A204.1 (cell line): Measurements from ENCODE around the gene CAMKK2.
"Not testable (repeated sequence)": the region's sequence is repeated elsewhere in the genome, so short reads cannot be mapped to it uniquely, and the experiment has no call there.

ENCODE experiments used
- FAIRE-seq: peaks from 2 replicates; lab custom pipeline; 2012; peaks lifted over from hg19 to GRCh38; lab: Jason Lieb, UNC

Gene CAMKK2

DNA sequence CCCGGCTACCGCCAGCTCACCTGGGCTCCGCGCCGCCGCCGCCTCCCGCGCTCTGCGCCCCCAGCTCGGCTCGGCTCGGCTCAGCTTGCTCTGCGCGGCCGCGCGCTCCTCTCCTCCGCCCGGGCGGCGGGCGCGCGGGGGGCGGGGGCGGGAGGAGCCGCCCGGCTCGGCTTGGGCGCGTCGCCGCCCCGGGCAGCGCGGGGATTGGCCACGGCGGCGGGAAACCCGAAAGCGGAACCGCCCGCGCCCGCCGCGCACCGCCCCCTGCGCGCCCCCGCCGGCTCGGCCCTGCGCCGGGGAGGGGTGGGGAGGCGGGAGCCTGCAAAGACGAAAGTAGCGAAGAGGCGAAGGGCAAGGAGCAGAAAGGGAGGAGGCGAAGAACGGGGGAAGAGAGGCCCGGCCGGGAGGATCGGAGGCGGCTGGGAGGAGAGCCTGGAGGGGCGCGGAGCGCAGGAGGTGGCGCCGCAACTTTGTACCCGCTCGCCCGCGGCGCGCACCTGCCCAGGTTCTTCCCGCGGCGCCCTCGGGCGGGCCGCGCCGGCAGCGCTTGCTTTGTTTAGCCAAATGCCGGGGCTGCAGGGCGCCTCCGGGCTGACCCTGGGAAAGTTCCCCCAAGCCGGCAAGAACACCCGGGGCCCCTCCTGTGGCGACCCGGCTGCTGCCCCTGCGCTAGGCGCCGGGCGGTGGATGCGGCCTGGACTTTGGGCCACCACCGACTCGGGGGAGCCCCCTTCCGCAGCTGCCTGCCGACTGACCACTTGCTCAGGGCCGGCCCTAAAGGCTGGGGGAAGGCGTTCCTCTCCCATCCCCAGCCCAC lies at the start of gene CAMKK2:
CAMKK2 (minus strand) TSS at position 92 of the 817 bp plus-strand sequence. CDS start 22,183 bp downstream, outside the sequence.
- FAIRE-seq, result no peak

DNA sequence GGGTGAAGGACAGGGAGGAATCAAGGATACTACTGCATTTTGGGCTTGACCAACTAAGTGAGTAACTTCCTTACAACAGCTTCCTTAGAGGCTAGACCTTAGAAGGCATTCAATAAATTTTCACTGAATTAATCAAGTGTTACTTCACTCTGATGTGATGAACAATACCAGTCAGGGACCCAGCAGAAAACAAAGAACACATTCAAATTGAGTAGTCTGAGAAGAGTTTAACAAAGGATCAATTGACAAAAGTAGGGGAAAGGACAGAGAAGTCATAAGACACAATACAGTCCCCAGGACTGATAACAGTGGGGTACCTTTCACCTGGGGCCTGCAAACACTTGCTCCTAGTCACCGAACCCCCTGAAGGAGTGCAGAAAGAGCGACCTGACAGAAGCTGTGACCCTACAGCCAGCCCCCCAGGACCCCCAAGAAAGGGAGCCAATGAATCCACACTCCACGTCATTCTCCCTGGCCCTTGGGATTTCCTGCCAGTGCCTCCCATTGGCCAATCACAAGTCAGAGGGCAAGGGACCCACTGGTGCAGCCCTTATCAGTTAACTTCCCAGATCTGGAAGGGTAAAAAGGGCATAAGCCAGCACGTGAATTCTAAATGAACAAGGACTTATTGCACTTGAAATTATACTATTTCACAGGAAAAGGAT lies 48.8 kb upstream of the CAMKK2 start:
- FAIRE-seq, result no peak

DNA sequence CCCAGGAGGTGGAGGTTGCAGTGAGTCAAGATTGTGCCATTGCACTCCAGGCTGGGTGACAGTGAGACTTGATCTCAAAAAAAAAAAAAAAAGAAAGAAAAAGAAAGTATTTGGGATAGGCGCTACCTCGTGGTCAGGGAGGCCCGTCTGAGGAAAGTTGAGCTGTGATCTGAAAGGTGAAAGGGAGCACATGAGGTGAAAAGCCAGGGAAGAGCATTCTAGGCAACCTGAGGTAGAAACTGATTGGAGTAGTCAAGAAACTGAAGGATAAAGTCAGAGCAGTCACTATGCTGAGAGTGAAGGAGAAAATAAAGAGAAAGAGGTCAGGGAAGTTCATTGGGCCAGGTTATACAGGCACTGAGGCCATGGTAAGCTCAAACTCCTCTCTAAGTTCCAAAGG lies 48.0 kb upstream of the CAMKK2 start:
- FAIRE-seq, result no peak

DNA sequence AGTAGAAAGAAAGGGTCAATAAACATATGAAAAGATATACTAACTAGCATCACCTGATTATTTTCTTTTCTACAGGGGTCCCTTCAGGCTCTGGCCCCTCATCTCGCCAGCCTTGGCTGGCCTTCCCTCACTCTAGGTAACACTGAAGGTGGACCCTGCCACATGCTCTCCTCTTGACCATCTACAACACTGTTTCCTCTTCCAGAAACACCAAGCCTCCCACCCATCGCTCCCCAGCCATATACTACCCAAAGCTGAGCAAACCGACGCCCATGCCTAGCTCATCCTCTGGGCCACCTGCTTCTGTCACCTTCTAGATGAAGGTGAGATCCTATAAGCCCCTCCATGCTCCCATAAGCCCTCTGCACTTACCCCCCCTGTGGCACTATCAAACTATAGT lies 40.9 kb upstream of the CAMKK2 start:
- FAIRE-seq, result no peak

DNA sequence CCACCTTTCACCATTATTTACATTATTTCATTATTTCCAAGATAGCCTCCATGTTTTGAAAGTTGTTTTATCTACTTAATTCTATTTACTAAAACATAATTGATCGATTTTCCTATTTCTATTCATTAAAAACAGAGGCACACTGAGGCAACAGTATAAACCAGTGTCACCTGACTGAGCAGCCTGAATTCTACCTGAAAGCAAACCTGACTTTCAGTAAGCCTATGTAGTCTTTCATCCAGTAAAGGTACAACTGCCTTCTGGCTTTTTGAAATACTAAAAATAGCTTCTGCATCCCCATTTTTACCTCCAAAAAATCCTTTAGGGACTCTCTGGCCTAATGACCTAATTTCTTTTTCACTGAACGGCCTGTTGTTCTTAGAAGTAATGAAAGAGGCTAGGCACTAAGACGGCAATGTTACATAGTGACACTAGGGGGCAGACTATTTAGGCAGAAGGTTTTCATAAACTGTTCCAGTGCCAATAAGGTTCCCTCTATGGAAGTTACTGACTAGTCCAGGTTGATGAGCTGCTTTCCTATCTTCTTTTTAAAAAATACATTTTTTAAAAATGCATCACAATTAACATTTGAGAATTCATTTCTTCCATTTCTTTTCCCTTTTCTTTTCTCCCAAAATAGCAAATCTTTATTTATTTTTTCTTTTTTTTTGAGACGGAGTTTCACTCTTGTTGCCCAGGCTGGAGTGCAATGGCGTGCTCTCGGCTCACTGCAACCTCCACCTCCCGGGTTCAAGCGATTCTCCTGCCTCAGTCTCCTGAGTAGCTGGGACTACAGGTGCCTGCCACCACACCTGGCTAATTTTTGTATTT lies 38.2 kb upstream of the CAMKK2 start:
- peak; percentile 95 for FAIRE-seq

DNA sequence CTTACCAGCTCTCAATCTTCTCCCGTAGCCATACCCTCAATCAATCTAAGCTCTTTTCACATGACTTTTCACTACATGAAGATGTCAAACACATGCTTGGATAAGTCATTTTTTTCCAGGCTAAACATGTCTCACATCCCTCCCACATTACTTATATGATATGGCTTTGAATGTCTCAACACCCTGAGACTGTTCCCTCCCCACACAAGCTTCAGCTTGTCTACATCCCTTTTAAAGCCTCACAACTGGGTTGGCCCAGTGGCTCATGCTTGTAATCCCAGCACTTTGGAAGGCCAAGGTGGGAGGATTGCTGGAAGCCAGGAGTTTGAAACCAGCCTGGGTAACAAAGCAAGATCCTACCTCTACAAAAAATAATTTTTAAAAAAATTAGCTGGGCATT lies 37.2 kb upstream of the CAMKK2 start:
- no peak for FAIRE-seq

DNA sequence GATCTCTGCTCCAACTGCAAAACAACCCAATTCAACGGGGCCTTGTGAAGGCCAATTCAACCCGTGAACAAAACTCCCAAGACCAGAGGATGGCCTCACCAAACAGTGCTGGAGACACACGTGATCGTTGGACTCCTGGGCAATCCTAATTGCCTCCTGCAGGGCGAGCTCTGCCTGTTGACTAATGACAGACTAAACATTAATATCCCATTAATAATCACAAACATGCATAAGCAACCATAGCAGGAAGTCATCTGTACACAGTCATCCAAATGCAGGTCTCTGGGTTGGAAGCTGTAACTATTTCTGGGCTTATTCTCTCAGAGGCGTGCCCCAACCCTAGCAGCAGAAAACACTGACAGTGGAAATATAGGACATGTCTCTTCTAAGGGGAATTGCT lies 34.7 kb upstream of the CAMKK2 start:
- FAIRE-seq, result no peak

DNA sequence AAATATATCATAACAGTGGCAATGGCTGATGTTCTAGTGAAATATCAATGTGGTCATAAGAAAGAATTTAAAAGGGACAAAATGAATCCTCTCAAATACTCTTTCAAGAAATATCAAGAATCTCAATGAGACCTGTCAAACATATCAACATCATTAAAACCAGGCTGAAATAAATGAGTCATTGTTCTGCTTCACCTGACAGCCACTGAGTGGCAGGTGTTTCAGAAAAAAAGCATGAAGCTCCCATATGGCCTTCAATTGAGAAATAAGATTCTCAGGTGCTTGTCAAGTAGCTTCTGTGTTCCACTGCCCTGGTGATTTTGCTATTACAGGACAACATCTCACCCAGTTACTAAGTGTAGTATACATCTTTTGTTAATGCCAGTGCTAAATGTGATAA lies 34.2 kb upstream of the CAMKK2 start:
- no peak for FAIRE-seq

DNA sequence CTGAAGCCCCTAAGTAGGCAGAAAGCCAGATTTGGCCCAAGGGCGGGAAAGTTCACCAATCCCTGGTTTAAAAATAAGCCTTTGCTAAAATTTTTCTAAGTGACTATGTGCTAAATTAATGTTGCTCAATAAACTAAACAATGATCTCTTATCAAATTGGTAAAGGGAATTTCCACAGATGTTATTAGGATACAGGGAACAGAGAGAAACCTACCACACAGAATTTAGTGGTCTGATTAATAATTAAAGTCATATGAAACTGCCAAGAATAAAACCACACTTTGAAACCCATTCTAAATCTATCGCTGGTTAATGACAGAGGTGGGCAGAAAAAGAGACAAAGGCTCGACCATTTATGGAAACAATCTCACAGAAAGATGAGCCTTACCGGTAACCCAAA lies 33.7 kb upstream of the CAMKK2 start:
- no peak for FAIRE-seq

DNA sequence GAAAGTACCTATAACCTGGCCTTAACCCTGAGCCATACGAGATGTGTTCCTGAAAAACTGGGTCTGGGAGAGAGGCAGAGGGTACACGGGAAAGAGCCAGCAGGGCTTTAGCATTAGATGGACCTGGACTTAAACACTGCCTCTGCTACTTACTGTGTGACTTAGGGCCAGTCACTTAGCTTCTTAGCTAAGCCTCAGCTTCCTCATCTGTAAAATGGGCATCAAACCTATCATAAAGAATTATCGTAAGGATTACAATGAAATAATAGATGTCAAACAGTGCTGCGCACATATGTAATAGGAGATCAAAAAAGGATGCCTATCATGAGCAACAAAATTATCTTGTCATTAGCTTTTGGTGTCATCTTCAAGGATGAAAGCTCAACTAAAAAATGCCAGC lies 32.1 kb upstream of the CAMKK2 start:
- FAIRE-seq, result no peak

DNA sequence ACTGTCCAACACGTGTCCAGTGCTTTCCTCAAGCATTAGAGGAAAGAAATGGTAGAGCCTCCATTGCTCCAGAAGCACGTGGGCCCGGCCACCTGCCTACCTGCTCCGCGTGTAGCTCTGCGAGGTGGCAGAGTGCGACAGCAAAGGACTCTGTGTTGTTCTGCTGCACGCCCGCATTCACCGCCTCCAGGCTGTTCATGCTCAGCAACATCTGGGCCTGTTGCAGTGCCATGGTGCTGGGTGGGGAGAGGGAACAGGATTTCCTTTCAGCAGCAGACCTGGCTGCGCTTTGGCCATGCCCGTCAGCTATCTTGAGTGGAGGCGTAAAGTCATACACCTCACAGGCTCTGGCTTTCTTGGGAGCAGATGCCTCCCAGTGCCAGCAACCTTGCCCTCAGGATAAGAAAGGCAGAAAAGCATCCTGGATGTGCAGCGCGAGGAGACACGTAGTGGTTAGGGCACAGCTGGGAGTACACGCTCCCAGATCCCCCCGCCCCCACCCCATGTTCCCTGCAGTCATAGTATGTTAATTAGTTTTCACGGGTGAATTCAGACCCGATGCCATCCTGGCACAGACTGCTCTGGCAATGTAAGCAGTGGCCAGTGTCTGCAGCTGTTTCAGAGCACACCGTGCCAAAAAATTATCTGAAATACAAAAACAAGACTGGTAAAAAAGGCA lies 30.6 kb upstream of the CAMKK2 start:
- FAIRE-seq, result no peak

DNA sequence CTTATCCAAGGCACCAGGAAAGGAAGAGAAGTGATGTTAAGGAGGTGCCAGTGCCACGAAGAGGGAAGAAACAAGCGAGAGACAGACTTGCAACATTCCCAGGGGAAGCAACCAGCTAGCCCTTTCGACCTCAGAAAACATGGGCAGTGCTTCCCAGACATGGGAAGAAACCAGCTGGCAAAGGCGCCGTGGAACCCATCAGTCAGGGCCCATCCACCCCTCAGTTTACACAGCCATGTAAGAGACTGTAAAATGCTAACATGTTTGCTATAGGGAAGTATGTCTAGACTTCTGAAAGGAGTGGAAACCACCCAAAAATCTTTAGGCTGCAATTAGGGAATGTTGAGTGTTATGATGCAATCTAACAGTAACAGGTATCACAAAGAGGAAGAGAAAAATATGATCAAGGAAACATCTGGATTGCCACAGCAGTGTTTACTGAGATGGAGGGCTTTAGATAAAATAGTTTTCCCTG lies 29.4 kb upstream of the CAMKK2 start:
- no peak for FAIRE-seq

DNA sequence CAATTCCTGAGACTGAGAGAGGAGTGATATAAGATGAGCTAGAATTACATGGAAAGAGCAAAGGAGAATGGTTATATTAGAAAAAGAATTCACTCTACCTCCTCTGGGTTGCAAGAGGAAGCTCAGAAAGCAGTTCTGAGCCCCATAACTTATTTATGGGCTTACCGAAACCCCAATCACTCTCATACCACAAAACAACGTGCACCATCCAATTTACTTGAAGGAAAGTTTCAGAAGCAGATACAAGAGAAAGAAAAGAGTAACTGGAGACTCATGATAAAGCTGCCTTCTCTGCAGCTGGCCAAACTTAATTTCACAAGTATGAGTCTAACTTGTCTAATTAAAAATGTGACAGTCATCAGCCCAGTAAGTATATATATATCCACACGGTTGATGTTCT lies 27.4 kb upstream of the CAMKK2 start:
- FAIRE-seq, result no peak

DNA sequence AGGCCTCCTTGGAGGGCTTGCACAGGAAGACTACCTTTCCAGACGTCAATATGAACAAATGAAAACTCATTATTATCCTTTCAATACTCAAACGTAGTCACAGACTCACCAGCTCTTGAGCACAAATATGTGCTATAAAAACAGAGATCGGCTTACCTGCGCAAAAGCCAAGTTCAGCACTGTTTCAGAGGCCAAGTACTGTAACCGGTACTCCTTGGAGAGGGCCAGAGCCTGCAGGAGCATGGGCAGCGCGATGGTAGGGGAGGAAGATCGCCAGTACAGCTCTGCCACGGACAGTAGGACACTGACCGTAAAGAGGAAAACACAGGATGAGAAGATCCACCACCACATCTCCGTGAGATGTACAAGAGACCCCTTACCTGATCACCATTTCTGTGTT lies 21.6 kb upstream of the CAMKK2 start:
- FAIRE-seq, result no peak

DNA sequence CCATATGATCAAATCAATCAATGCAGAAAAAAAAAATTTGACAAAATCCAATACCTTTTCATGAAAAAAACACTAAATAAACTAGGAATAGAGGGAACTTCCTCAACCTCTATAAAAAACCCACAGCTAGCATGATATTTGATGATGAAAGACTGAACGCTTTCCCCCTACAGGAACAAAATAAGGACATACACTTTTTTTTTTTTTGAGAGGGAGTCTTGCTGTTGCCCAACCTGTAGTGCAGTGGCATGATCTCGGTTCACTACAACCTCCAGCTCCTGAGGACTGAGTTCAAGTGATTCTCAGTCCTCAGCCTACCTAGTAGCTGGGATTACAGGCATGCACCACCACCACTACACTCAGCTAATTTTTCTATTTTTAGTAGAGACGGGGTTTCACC lies 17.9 kb upstream of the CAMKK2 start:
- no peak for FAIRE-seq

DNA sequence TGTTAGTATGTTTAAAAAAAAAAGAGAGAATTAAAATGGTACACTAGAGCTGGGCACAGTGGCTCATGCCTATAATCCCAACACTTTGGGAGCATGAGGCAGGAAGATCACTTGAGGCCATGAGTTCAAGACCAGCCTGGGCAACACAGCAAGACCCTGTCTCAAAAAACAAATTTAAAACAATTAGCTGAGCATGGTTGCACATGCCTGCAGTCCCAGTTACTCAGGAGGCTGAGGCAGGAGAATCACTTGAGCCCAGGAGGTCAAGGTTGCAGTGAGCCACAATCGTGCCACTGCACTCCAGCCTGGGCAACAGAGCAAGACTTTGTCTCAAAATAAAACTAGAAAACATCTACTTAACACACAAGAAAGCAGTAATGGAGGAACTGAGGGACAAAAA lies 13.7 kb upstream of the CAMKK2 start:
- not testable (repeated sequence) for FAIRE-seq

DNA sequence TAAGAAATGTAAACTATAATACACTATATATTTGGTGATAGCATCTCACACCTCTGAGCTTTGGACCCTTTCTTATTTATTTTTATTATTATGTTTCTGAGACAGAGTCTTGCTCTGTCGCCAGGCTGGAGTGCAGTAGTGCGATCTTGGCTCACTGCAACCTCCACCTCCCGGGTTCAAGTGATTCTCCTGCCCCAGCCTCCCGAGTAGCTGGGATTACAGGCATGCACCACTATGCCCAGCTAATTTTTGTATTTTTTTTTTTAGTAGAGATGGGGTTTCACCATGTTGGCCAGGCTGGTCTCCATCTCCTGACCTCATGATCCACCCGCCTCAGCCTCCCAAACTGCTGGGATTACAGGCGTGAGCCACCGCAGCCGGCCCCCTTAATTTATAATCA lies 10.9 kb upstream of the CAMKK2 start:
- FAIRE-seq, result not testable (repeated sequence)

DNA sequence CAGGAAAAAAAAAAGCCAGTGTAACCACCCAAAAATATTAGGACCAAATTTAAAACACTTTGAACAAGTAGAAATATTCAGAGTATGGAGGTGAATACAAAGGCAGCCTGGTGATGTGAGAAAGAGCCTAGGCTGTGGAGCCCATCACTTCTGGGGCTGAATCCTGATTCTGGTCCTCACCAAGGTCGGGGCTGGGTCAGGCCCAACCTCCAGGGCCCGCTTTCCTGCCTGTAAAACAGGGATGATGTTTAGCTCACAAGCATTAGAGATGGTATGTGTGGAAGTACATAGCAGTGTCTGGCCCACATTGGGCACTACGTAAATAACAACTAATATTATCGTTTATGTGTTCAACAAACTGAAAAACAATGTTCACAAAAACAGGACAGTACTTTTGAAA lies 7.8 kb upstream of the CAMKK2 start:
- no peak for FAIRE-seq

DNA sequence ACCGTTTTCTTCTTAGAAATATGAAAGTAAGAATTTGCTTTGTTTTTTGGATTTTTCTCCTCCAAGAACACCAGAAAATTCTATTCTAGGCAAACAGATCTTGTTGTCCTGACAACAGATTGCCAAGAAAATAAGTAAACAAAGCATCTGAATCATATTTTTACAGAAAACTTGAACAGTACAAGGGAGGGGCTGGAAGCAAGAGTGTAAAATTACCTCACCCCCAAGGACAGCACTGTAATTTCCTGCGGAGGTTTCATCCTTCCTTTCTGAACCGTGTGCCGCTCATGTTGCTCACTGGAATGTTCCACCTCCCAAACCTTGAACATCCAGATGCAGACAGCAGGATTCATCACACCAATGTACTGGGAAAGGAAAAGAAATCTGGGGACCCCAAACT lies 5.4 kb upstream of the CAMKK2 start:
- FAIRE-seq, result no peak

DNA sequence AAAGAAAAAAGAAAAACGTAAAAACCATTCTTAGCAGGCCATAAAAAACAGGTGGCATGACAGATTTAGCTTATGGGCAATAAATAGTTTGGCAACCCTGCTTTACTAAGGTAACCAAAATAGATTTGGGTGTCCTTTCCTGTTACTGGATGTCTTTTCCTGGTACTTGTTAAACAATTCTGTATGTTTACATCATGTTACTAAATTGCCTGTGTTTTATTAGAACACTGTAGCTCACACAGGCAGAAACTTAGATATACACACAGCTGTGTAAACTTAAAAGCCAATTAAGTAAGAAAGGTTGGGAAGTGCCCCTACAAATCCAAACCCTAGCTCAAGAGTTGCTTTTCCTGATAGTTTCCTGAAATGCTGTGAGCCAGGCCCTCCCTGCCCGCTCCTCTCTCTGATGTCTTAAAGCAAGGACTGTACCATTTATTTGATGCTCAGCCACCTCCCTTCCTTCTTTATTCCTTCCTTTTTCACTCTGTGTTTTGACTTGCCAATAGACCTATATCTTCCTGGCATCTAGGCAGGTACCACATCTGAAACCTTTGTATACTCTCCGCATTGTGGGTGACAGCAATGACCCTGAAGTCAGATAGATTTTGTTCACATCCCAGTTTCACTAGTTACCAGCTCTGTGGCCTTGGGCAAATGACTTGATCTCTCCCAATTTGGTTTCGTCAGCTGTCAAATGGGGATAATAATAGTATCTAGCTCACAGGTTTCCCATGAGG lies 3.7 kb upstream of the CAMKK2 start:
- FAIRE-seq, result no peak

DNA sequence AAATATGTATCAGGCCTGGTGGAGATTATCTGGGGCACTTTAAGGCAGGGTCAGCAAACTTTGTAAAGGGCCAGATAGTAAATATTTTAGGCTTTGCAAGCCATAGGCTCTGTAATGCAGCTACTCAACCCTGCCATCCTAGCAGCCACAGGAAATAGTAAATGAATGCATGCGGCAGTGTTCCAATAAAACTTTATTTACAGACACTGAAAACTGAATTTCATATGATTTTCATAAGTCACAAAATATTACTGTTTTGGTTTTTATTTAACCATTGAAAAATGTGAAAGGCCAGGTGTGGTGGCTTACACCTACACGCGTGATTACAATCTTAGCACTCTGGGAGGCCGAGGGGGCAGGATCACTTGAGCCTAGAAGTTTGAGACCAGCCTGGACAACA lies 3.2 kb upstream of the CAMKK2 start:
- no peak for FAIRE-seq

DNA sequence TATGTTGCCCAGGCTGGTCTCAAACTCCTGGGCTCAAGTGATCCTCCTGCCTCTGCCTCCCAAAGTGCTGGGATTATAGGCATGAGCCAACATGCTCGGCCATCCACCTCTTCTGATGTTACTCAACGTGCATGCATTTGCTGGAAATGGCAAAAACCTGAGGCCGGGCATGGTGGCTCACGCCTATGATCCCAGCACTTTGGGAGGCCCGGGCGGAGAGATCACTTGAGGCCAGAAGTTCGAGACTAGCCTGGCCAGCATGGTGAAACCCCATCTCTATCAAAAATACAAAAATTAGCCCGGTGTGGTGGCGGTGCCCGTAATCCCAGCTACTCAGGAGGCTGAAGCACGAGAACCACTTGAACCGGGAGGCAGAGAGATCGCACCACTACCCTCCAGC lies 1.9 kb upstream of the CAMKK2 start:
- FAIRE-seq, result not testable (repeated sequence)
